Endothelial cell of umbilical vein (primary cell): ENCODE data around the gene MFGE8.

Experiments
- EZH2 ChIP-seq: IDR thresholded peaks from 2 replicates; pipeline ENCODE4 v1.6.1; 2012; ENCODE audit warnings: borderline replicate concordance, low read depth, mild to moderate bottlenecking, moderate library complexity, low read length, inconsistent platforms; ENCODE audit not compliant: severe bottlenecking
- POLR2A ChIP-seq: IDR thresholded peaks from 2 replicates; pipeline ENCODE4 v1.6.1; 2012; ENCODE audit warnings: low read depth, mild to moderate bottlenecking, control low read depth, low read length
- POLR2AphosphoS5 ChIP-seq: IDR thresholded peaks from 2 replicates; pipeline ENCODE4 v1.6.1; 2012; ENCODE audit warnings: low read depth, mild to moderate bottlenecking, control low read depth, low read length, moderate library complexity; ENCODE audit not compliant: insufficient read depth
- TF ChIP-seq, protein P1 (sequence below), 2 donors: IDR thresholded peaks; 1 replicate in 1 of 2; 2 replicates in 1 of 2; pipeline ENCODE4 v1.5.1; 2011; ENCODE audit warnings: low read length in 2 of 2, mild to moderate bottlenecking in 2 of 2, moderate library complexity in 2 of 2, control low read depth in 1 of 2, inconsistent platforms in 1 of 2, low read depth in 1 of 2; ENCODE audit not compliant: insufficient read depth in 1 of 2; ENCODE audit errors: extremely low read depth in 1 of 2

DNA sequence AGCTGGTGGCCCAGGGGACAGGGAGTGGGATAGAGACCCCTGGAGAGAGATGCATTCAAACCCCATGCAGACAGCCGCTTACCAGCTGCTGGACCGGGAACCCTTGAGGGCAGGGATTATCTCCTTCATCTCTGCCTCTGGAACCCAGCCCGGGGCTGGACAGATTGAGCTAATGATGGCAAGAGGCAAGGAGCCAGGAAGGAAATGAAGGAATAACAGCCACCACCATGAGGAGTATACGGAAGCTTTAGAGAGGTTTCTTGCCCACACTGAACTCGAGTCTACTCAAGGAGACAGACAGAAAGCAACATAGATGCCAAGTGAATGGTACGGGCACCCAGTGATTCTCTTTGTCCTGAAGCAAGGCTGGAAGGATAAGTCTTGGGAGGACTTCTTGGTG is 41.1 kb downstream of the MFGE8 start:
- TF ChIP-seq POLR2AphosphoS5: no peak
- no peak for TF ChIP-seq EZH2
- no peak for TF ChIP-seq POLR2A
- TF ChIP-seq, protein P1, sequence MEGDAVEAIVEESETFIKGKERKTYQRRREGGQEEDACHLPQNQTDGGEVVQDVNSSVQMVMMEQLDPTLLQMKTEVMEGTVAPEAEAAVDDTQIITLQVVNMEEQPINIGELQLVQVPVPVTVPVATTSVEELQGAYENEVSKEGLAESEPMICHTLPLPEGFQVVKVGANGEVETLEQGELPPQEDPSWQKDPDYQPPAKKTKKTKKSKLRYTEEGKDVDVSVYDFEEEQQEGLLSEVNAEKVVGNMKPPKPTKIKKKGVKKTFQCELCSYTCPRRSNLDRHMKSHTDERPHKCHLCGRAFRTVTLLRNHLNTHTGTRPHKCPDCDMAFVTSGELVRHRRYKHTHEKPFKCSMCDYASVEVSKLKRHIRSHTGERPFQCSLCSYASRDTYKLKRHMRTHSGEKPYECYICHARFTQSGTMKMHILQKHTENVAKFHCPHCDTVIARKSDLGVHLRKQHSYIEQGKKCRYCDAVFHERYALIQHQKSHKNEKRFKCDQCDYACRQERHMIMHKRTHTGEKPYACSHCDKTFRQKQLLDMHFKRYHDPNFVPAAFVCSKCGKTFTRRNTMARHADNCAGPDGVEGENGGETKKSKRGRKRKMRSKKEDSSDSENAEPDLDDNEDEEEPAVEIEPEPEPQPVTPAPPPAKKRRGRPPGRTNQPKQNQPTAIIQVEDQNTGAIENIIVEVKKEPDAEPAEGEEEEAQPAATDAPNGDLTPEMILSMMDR (IDR thresholded peaks at IDR 0.05; ENCODE audit: extremely low read depth in 1 of 2, insufficient read depth in 1 of 2, low read depth in 1 of 2, low read length in 2 of 2): no peak
